Neuronal stem cell (in vitro differentiated cells): Measurements from ENCODE around the gene B3GNT9.

Source experiments
- DNase-seq: peaks from one replicate; pipeline ENCODE4 v3.0.0-alpha.2; 2013; ENCODE audit warnings: low spot score
- H2AFZ ChIP-seq: one replicate; pipeline ENCODE4 v1.6.1; 2013; ENCODE audit warnings: mild to moderate bottlenecking, low read length, inconsistent platforms
- H2AK5ac ChIP-seq: 2 replicates; pipeline ENCODE4 v1.6.1; 2013; ENCODE audit warnings: low read depth, mild to moderate bottlenecking, inconsistent platforms, low read length, moderate library complexity, mixed read lengths
- H2BK120ac ChIP-seq: 2 replicates; pipeline ENCODE4 v1.6.1; 2013; ENCODE audit warnings: low read depth, mild to moderate bottlenecking, inconsistent platforms, low read length, moderate library complexity, mixed read lengths
- H2BK12ac ChIP-seq: one replicate; pipeline ENCODE4 v1.6.1; 2013; ENCODE audit warnings: low read length, inconsistent platforms
- H2BK15ac ChIP-seq: 2 replicates; pipeline ENCODE4 v1.6.1; 2013; ENCODE audit warnings: mild to moderate bottlenecking, low read length, inconsistent platforms, mixed read lengths
- H2BK5ac ChIP-seq: one replicate; pipeline ENCODE4 v1.6.1; 2013; ENCODE audit warnings: inconsistent platforms, mild to moderate bottlenecking, low read length, moderate library complexity
- H3K14ac ChIP-seq: one replicate; pipeline ENCODE4 v1.6.1; 2013; ENCODE audit warnings: low read length, inconsistent platforms
- H3K18ac ChIP-seq: 2 replicates; pipeline ENCODE4 v1.6.1; 2013; ENCODE audit warnings: low read length, inconsistent platforms
- H3K23ac ChIP-seq: 2 replicates; pipeline ENCODE4 v1.6.1; 2013; ENCODE audit warnings: low read depth, mild to moderate bottlenecking, mixed read lengths, low read length, inconsistent platforms; ENCODE audit not compliant: poor library complexity
- H3K27ac ChIP-seq: replicated peaks from 3 replicates; pipeline ENCODE4 v1.5.1; 2013; ENCODE audit warnings: low read length, inconsistent platforms
- H3K27me3 ChIP-seq, 3 experiments: 2 replicates each; pipeline ENCODE4 v1.6.1; 2013; ENCODE audit warnings: low read length in 3 of 3, mild to moderate bottlenecking in 2 of 3, inconsistent platforms in 1 of 3, low read depth in 1 of 3, mixed read lengths in 1 of 3, moderate library complexity in 1 of 3; ENCODE audit not compliant: control insufficient read depth in 3 of 3, insufficient read depth in 3 of 3
- H3K36me3 ChIP-seq, 2 donors: replicated peaks in 1 of 2; 2 replicates each; pipeline ENCODE4 v1.6.1; 2013; ENCODE audit warnings: low read length in 2 of 2; ENCODE audit not compliant: control insufficient read depth in 2 of 2, insufficient read depth in 2 of 2
- H3K4ac ChIP-seq: 2 replicates; pipeline ENCODE4 v1.6.1; 2013; ENCODE audit warnings: inconsistent platforms, mild to moderate bottlenecking, low read length, moderate library complexity
- H3K4me1 ChIP-seq, 2 donors: 1 replicate in 1 of 2; 2 replicates in 1 of 2; pipeline ENCODE4 v1.6.1; 2013; ENCODE audit warnings: low read length in 2 of 2, low read depth in 1 of 2; ENCODE audit not compliant: control insufficient read depth in 2 of 2, insufficient read depth in 1 of 2
- H3K4me2 ChIP-seq: one replicate; pipeline ENCODE4 v1.6.1; 2013; ENCODE audit warnings: mild to moderate bottlenecking, low read length, inconsistent platforms; ENCODE audit not compliant: insufficient read depth, poor library complexity, severe bottlenecking
- H3K4me3 ChIP-seq, 2 donors: 2 replicates each; pipeline ENCODE4 v1.5.1; 2013; ENCODE audit warnings: low read length in 2 of 2, mild to moderate bottlenecking in 2 of 2, inconsistent platforms in 1 of 2, moderate library complexity in 1 of 2
- H3K79me1 ChIP-seq: one replicate; pipeline ENCODE4 v1.6.1; 2013; ENCODE audit warnings: low read depth, mild to moderate bottlenecking, inconsistent platforms, low read length, moderate library complexity
- H3K9ac ChIP-seq: one replicate; pipeline ENCODE4 v1.6.1; 2013; ENCODE audit warnings: mild to moderate bottlenecking, low read depth, low read length, inconsistent platforms; ENCODE audit not compliant: poor library complexity
- H3K9me3 ChIP-seq, 2 donors: replicated peaks in 1 of 2; 2 replicates each; pipeline versions ENCODE3 to v1.6.1; 2013; ENCODE audit warnings: low read length in 2 of 2, mild to moderate bottlenecking in 2 of 2, inconsistent platforms in 1 of 2, low read depth in 1 of 2, mixed read lengths in 1 of 2, moderate library complexity in 1 of 2; ENCODE audit not compliant: control insufficient read depth in 2 of 2, insufficient read depth in 1 of 2
- H4K8ac ChIP-seq: one replicate; pipeline ENCODE4 v1.6.1; 2013; ENCODE audit warnings: low read depth, mild to moderate bottlenecking, inconsistent platforms, low read length, moderate library complexity
- H4K91ac ChIP-seq: one replicate; pipeline ENCODE4 v1.6.1; 2013; ENCODE audit warnings: low read length, low read depth, mild to moderate bottlenecking, inconsistent platforms; ENCODE audit not compliant: poor library complexity
- WGBS, 2 donors: extraction: QIAGEN DNeasy Blood & Tissue Kit; methylation state at CpG; one replicate each; pipeline ENCODE4 v1.1.7; 2013; ENCODE audit warnings: missing lambda C conversion rate in 2 of 2, mixed read lengths in 1 of 2; ENCODE audit not compliant: insufficient read length in 2 of 2, insufficient replicate concordance in 1 of 2; ENCODE audit errors: extremely low coverage in 2 of 2; 5-methylcytosine and 5-hydroxymethylcytosine counted together

The B3GNT9 gene

GRCh38 chr16:67109407-67110135 is 41.2 kb downstream of the B3GNT9 start, which contains the start of gene PHAF1:
Gene PHAF1, plus strand, starts transcription at chr16:67109941. Its CDS starts 235 bp downstream, at chr16:67110176.
- no CpG with 5 or more reads among the region's 63 CpGs for WGBS, 2 donors
- no peak within 1 kb of the TSS for H2BK120ac ChIP-seq
- H3K9ac ChIP-seq = peak within 1 kb of the TSS; percentile 96
- peak within 1 kb of the TSS; percentile 19 for H2BK15ac ChIP-seq
- H4K91ac ChIP-seq = peak within 1 kb of the TSS; percentile 38
- H3K27me3 ChIP-seq = no peaks in the 10 kb centered on the region
- peak within 1 kb of the TSS; percentile 100 for H3K4me2 ChIP-seq
- no peaks in the 10 kb centered on the region for H3K9me3 ChIP-seq
- H2BK5ac ChIP-seq = peak within 1 kb of the TSS; percentile 91
- peak within 1 kb of the TSS; percentile 88 for H2AFZ ChIP-seq
- H3K23ac ChIP-seq = peak within 1 kb of the TSS; percentile 94
- no peak within 1 kb of the TSS for H2BK12ac ChIP-seq
- H3K79me1 ChIP-seq = peaks cover 3% of the 10 kb centered on the region
- DNase-seq = peak; percentile 91
- H4K8ac ChIP-seq = peak within 1 kb of the TSS; percentile 100
- H3K4me3 ChIP-seq = peak within 1 kb of the TSS; percentile 82 to 84
- peaks cover 0 to 19% of the 10 kb centered on the region in 2 donors for H3K36me3 ChIP-seq
- H3K14ac ChIP-seq = peak within 1 kb of the TSS; percentile 83
- H2AK5ac ChIP-seq = peak within 1 kb of the TSS; percentile 20
- H3K4me1 ChIP-seq = peaks cover 5% of the 10 kb centered on the region in 2 donors
- peak within 1 kb of the TSS; percentile 95 for H3K18ac ChIP-seq
- peak within 1 kb of the TSS; percentile 71 for H3K27ac ChIP-seq
- H3K4ac ChIP-seq = no peak within 1 kb of the TSS

- no CpG with 5 or more reads among the region's 18 CpGs for WGBS, 2 donors
- peak overlapping the region; percentile 71 for H3K27ac ChIP-seq
- H3K9ac ChIP-seq = peak overlapping the region; percentile 96
- H2BK5ac ChIP-seq = peak overlapping the region; percentile 91
- H3K14ac ChIP-seq = peak overlapping the region; percentile 59
- H2BK120ac ChIP-seq = no peak overlapping the region
- no peak overlapping the region for H3K23ac ChIP-seq
- no peak overlapping the region for H4K91ac ChIP-seq
- H3K4me3 ChIP-seq = peak overlapping the region; percentile 79 to 84
- H3K4ac ChIP-seq = no peak overlapping the region
- H4K8ac ChIP-seq = peak overlapping the region; percentile 100
- H3K9me3 ChIP-seq = no peaks in the 10 kb centered on the region
- H2AK5ac ChIP-seq = peak overlapping the region; percentile 20
- peaks cover 0 to 19% of the 10 kb centered on the region in 2 donors for H3K36me3 ChIP-seq
- peak overlapping the region; percentile 19 for H2BK15ac ChIP-seq
- H2AFZ ChIP-seq = peak overlapping the region; percentile 88
- H3K4me1 ChIP-seq = peaks cover 5% of the 10 kb centered on the region in 2 donors
- no peaks in the 10 kb centered on the region for H3K27me3 ChIP-seq
- H3K4me2 ChIP-seq = peak overlapping the region; percentile 100
- no peak for DNase-seq
- H3K79me1 ChIP-seq = peaks cover 3% of the 10 kb centered on the region
- peak overlapping the region; percentile 95 for H3K18ac ChIP-seq
- no peak overlapping the region for H2BK12ac ChIP-seq
These were observed 41.8 kb downstream of the B3GNT9 start for GRCh38 chr16:67108931-67109406.

- H3K27me3 ChIP-seq = no peaks in the 10 kb centered on the region
- no peak overlapping the region for H3K27ac ChIP-seq
- no peak overlapping the region for H3K14ac ChIP-seq
- H4K8ac ChIP-seq = no peak overlapping the region
- no peak overlapping the region for H2AK5ac ChIP-seq
- DNase-seq = no peak
- no peak overlapping the region for H3K4ac ChIP-seq
- peaks cover 3% of the 10 kb centered on the region for H3K79me1 ChIP-seq
- no peak overlapping the region for H2BK120ac ChIP-seq
- no peak overlapping the region for H2BK15ac ChIP-seq
- no peak overlapping the region for H3K9ac ChIP-seq
- no peak overlapping the region for H3K4me3 ChIP-seq
- no peak overlapping the region for H2BK5ac ChIP-seq
- no peak overlapping the region for H2BK12ac ChIP-seq
- peaks cover 5% of the 10 kb centered on the region in 2 donors for H3K4me1 ChIP-seq
- no peak overlapping the region for H3K23ac ChIP-seq
- peaks cover 0 to 19% of the 10 kb centered on the region in 2 donors for H3K36me3 ChIP-seq
- H3K4me2 ChIP-seq = no peak overlapping the region
- no peaks in the 10 kb centered on the region for H3K9me3 ChIP-seq
- H2AFZ ChIP-seq = peak overlapping the region; percentile 88
- no peak overlapping the region for H4K91ac ChIP-seq
- H3K18ac ChIP-seq = no peak overlapping the region
- 100% methylated on average over 1 of the region's 6 CpGs; no CpG with 5 or more reads in 1 of the 2 donors for WGBS, 2 donors
These were observed 42.3 kb downstream of the B3GNT9 start for GRCh38 chr16:67108489-67108888.

GRCh38 chr16:67105881-67106280 is 44.9 kb downstream of the B3GNT9 start:
- WGBS, 2 donors = no CpG with 5 or more reads among the region's 5 CpGs

More at GRCh38 chr16:67105881-67106280, 44.9 kb downstream of the B3GNT9 start:
- no peak overlapping the region for H2BK12ac ChIP-seq
- no peak overlapping the region for H3K27ac ChIP-seq
- H3K4me2 ChIP-seq = no peak overlapping the region
- H2BK15ac ChIP-seq = no peak overlapping the region
- no peak overlapping the region for H3K14ac ChIP-seq
- no peak overlapping the region for H2AK5ac ChIP-seq
- peaks cover 0 to 11% of the 10 kb centered on the region in 2 donors for H3K36me3 ChIP-seq
- peaks cover 0 to 2% of the 10 kb centered on the region in 2 donors for H3K9me3 ChIP-seq
- no peak overlapping the region for H4K91ac ChIP-seq
- H3K18ac ChIP-seq = no peak overlapping the region
- H3K4ac ChIP-seq = no peak overlapping the region
- no peak overlapping the region for H3K9ac ChIP-seq
- H3K4me1 ChIP-seq = peaks cover 4 to 5% of the 10 kb centered on the region in 2 donors
- H3K4me3 ChIP-seq = no peak overlapping the region
- H2AFZ ChIP-seq = no peak overlapping the region
- H3K79me1 ChIP-seq = peaks cover 1% of the 10 kb centered on the region
- no peak overlapping the region for H4K8ac ChIP-seq
- DNase-seq = no peak
- H3K27me3 ChIP-seq = no peaks in the 10 kb centered on the region
- no peak overlapping the region for H2BK5ac ChIP-seq
- no peak overlapping the region for H3K23ac ChIP-seq
- H2BK120ac ChIP-seq = no peak overlapping the region
